Measurements from ENCODE around the gene PPP2R1A. TPM values are rescaled to one million over a fixed set of nuclear protein-coding genes. Genes with fewer than 3 reads are reported as not detected.

The PPP2R1A gene
- polyA plus RNA-seq, 2 of the 4 experiments (the other 2 are of a cell fraction), result 144 to 145 TPM

Small RNAs within 50 kb of the gene (small RNA-seq; reads per million reads assigned to genes)
- gene MIR6801, result 0 reads per million in 6 experiments
- gene RF00019, result 0 reads per million in 6 experiments
- 0 to 12.0 (median 4.7) reads per million in 6 experiments for gene RPL37P23

Other genes starting within 250 kb of the PPP2R1A start
- gene ZNF350, start 203.2 kb upstream of the PPP2R1A start, polyA plus RNA-seq (2011; rRNA removed), result 8.4 and 10.1 TPM in 2 replicates
- 5.8 to 8.2 TPM (median 6.0 TPM) in 3 replicates for gene ZNF350, start 203.2 kb upstream of the PPP2R1A start, polyA plus RNA-seq (2017; fragmentation: RNase III; extraction: RNeasy Plus Mini Kit Qiagen cat#74134 plus additional on column Dnase treatment)
- 9.4 and 9.9 TPM in 2 replicates for gene ZNF615, start 181.8 kb upstream of the PPP2R1A start, polyA plus RNA-seq (2011; rRNA removed)
- gene ZNF615, start 181.8 kb upstream of the PPP2R1A start, polyA plus RNA-seq (2017; fragmentation: RNase III; extraction: RNeasy Plus Mini Kit Qiagen cat#74134 plus additional on column Dnase treatment), result 6.2 to 7.5 TPM (median 6.5 TPM) in 3 replicates
- gene ZNF614, start 161.7 kb upstream of the PPP2R1A start, polyA plus RNA-seq (2011; rRNA removed), result 10.0 TPM in 2 replicates
- gene ZNF614, start 161.7 kb upstream of the PPP2R1A start, polyA plus RNA-seq (2017; fragmentation: RNase III; extraction: RNeasy Plus Mini Kit Qiagen cat#74134 plus additional on column Dnase treatment), result 3.6 to 3.7 TPM (median 3.7 TPM) in 3 replicates
- 2.6 and 3.8 TPM in 2 replicates for gene ZNF432, start 141.2 kb upstream of the PPP2R1A start, polyA plus RNA-seq (2011; rRNA removed)
- gene ZNF432, start 141.2 kb upstream of the PPP2R1A start, polyA plus RNA-seq (2017; fragmentation: RNase III; extraction: RNeasy Plus Mini Kit Qiagen cat#74134 plus additional on column Dnase treatment), result 2.0 to 3.3 TPM (median 2.4 TPM) in 3 replicates
- gene ZNF841, start 94.3 kb upstream of the PPP2R1A start, polyA plus RNA-seq (2011; rRNA removed), result 4.9 and 5.3 TPM in 2 replicates
- gene ZNF841, start 94.3 kb upstream of the PPP2R1A start, polyA plus RNA-seq (2017; fragmentation: RNase III; extraction: RNeasy Plus Mini Kit Qiagen cat#74134 plus additional on column Dnase treatment), result 2.2 to 3.0 TPM (median 2.4 TPM) in 3 replicates
- 1.8 and 1.9 TPM in 2 replicates for gene ZNF616, start 50.1 kb upstream of the PPP2R1A start, polyA plus RNA-seq (2011; rRNA removed)
- 0.90 to 1.3 TPM (median 1.2 TPM) in 3 replicates for gene ZNF616, start 50.1 kb upstream of the PPP2R1A start, polyA plus RNA-seq (2017; fragmentation: RNase III; extraction: RNeasy Plus Mini Kit Qiagen cat#74134 plus additional on column Dnase treatment)
- gene ZNF836, start 18.4 kb upstream of the PPP2R1A start, polyA plus RNA-seq (2011; rRNA removed), result 0.83 and 0.85 TPM in 2 replicates
- 0.50 to 0.81 TPM (median 0.76 TPM) in 3 replicates for gene ZNF836, start 18.4 kb upstream of the PPP2R1A start, polyA plus RNA-seq (2017; fragmentation: RNase III; extraction: RNeasy Plus Mini Kit Qiagen cat#74134 plus additional on column Dnase treatment)
- gene ZNF766, start 79.5 kb downstream of the PPP2R1A start, polyA plus RNA-seq (2011; rRNA removed), result 19.3 and 21.9 TPM in 2 replicates
- gene ZNF766, start 79.5 kb downstream of the PPP2R1A start, polyA plus RNA-seq (2017; fragmentation: RNase III; extraction: RNeasy Plus Mini Kit Qiagen cat#74134 plus additional on column Dnase treatment), result 11.1 to 11.9 TPM (median 11.2 TPM) in 3 replicates
- gene ZNF480, start 107.1 kb downstream of the PPP2R1A start, polyA plus RNA-seq (2011; rRNA removed), result 11.0 and 14.1 TPM in 2 replicates
- 62.7 to 68.5 TPM (median 63.6 TPM) in 3 replicates for gene ZNF480, start 107.1 kb downstream of the PPP2R1A start, polyA plus RNA-seq (2017; fragmentation: RNase III; extraction: RNeasy Plus Mini Kit Qiagen cat#74134 plus additional on column Dnase treatment)
- 0.11 TPM in 1 of 2 replicates, not detected in the other for gene ZNF610, start 146.2 kb downstream of the PPP2R1A start, polyA plus RNA-seq (2011; rRNA removed)
- gene ZNF610, start 146.2 kb downstream of the PPP2R1A start, polyA plus RNA-seq (2017; fragmentation: RNase III; extraction: RNeasy Plus Mini Kit Qiagen cat#74134 plus additional on column Dnase treatment), result 0.08 TPM in 1 of 3 replicates, not detected in the others
- gene ZNF880, start 179.9 kb downstream of the PPP2R1A start, polyA plus RNA-seq (2011; rRNA removed), result 1.7 and 2.1 TPM in 2 replicates
- 0.90 to 1.4 TPM (median 0.96 TPM) in 3 replicates for gene ZNF880, start 179.9 kb downstream of the PPP2R1A start, polyA plus RNA-seq (2017; fragmentation: RNase III; extraction: RNeasy Plus Mini Kit Qiagen cat#74134 plus additional on column Dnase treatment)
- 0.28 and 0.70 TPM in 2 replicates for gene ZNF528, start 207.8 kb downstream of the PPP2R1A start, polyA plus RNA-seq (2011; rRNA removed)
- gene ZNF528, start 207.8 kb downstream of the PPP2R1A start, polyA plus RNA-seq (2017; fragmentation: RNase III; extraction: RNeasy Plus Mini Kit Qiagen cat#74134 plus additional on column Dnase treatment), result 0.22 to 0.26 TPM (median 0.25 TPM) in 3 replicates
- not detected in 2 replicates for gene ZNF534, start 239.1 kb downstream of the PPP2R1A start, polyA plus RNA-seq (2011; rRNA removed)
- not detected in 3 replicates for gene ZNF534, start 239.1 kb downstream of the PPP2R1A start, polyA plus RNA-seq (2017; fragmentation: RNase III; extraction: RNeasy Plus Mini Kit Qiagen cat#74134 plus additional on column Dnase treatment)

Data from A549 (cell line).